NCI-H1417 (cell line): ENCODE measurements around the gene MCM5.
"Not testable (repeated sequence)": the region's sequence is repeated elsewhere in the genome, so short reads cannot be mapped to it uniquely, and the experiment has no call there.

Source experiments
- DNase-seq, 3 experiments: peaks; one replicate each; lab custom pipeline; 2025; lab: John Stamatoyannopoulos, UW

Gene MCM5

DNA sequence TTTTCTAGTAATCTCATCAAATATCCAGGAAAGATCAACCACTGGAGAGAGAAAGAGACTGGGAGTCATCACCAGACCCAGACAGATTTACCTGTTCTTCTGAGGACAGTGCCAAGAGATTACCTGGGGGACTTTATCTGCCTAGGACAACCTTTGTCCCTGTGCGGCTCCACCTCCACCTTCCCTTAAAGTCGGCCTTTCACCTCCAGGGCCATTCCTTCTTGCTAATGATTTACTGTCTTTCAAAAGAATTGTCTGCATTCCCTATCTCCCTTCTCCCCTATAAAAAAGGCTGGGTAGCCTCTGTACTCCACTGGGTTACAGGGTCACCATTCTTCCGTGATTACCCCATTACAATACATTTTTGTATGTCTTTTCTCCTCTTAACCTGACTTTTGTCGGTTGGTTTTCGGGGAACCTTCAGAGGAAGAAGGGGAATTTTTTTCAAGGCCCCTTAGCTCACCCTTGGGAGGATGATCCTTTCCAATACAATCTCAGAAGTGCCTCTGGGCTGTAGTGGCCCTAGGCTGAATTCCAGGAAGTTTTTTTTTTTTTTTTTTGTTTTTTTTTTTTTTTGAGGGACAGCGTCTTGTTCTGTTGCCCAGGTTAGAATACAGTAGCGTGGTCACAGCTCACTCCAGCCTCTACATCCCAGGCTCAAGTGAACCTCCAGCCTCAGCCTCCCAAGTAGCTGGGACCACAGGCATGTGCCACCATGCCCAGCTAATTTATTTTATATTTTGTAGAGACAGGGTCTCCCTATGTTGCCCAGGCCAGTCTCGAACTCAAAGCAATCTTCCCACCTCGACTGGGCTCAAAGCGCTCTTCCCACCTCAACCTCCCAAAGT, 20.6 kb upstream of the MCM5 start:
- DNase-seq = no peak

DNA sequence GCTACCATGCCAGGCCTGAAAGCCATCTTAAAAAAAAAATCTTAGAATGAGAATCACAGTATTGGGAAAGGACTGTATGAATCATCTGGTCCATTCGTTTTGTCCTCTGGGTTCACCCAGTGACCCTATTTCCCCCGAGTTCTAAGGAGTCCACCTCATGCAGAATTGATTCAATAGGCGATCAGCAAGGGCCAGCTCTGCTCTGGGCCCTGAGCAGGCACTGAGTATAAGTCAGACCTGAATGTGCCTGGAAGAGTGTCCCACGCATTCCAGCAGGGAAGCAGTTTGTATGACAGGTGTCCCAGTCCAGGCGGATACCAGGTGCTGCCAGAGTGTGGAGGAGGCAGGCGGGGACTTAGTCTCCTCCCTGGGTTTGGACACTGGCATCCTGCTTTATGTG, 19.9 kb upstream of the MCM5 start:
- DNase-seq = no peak

DNA sequence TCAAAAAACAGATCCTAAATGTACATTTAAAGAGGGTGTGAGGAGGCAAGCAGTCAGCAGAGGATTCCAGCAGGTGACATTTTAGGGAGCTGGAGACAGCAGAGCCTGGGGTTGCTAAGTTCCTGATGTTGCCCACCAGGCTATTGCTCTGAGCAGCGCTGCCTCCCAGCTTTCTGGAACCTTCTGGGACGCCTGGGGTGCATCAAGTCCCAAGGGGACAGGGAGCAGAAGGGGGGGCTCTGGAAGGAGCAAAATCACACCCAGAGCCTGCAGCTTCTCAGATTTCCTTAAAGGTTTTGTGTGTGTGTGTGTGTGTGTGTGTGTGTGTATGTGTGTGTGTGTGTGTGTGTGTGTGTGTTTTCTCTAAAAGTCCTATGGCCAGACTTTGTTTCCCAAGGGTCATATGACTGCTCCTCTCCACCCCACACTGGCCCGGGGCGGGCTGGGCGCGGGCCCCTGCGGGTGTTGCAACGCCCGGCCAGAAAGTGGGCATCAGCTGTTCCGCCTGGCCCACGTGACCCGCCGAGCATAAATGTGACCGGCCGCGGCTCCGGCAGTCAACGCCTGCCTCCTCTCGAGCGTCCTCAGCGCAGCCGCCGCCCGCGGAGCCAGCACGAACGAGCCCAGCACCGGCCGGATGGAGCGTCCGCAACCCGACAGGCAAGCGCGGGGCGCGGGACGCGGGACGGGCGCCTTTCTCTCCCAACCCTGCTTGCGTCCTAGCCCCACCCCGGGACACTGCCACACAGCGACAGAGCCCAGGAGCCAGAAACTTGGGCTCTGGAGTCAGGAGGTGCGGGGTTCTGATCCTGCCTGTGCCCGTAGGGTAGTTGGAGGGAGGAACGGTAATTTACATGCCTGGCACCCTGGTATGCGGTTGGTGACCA, 19.2 kb upstream of the MCM5 start, which contains the start of gene HMOX1:
Gene HMOX1, plus strand, starts transcription at position 560 of the 887 bp plus-strand sequence. Its CDS starts 78 bp downstream, at position 638.
- peak; percentile 48 to 66 (median 56) for DNase-seq

DNA sequence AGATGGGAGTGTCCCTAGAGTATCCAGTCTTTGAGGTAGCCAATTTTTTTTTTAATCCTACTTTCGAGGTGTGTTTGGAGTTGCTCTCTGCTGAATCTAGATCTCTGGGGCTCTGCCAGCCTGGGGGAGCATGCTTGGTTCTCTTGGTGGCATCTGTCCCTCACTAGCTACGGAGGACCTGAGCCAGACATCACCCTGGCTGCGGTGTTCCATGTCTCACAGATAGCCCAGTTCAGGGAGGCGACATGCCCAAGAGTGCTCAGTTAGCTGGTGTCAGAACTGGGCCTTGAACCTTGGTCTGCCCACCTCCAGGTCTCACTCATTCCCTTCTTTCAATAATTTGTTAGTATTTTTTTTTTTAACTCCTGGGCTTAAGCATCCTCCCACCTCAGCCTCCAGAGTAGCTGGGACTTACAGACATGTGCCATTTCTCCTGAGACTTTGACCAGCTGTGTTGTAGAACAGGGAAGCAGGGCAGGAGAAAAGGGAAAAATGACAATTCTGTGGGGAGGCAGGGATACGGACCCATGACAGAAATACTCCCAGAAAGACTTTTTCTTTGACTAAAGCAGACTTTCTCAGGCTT, 18.4 kb upstream of the MCM5 start:
- no peak for DNase-seq

DNA sequence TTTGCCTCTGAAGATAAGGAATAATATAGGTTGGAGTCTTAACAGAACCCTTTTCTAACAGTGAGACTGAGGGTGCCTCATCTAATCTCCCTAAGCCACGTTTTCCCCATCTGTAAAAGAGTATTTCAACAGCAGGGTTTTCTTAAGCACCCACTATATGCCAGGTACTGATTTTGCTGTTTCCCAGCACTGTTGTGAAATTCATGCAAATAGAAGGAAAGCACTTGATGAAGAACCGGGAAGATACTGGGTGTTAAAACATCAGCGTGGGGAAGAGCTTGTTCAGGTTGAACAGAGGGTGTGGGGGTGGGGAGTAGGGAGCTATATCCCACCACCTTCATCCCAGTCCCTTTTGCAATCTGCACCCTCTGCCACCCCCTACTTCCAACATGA, 16.3 kb upstream of the MCM5 start:
- DNase-seq = no peak

DNA sequence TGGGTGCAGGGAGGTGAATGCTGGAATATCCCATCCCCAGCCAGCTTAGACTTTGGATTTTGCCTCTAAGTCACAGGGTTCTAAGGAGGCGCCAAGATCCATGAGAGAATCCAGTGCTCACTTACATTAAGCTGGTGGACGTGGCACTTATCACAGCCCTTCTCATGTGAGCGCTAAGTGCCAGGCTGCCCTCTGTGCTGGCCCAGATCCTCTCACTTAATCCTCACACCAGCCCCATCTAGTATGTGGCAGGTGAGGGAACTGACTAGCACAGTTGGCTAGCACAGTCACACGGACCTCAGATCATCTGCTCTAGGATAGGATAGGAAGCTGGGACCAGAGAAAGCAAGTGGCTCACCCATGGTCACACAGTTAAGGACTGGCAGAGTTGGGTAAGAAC, 15.4 kb upstream of the MCM5 start:
- DNase-seq = no peak

DNA sequence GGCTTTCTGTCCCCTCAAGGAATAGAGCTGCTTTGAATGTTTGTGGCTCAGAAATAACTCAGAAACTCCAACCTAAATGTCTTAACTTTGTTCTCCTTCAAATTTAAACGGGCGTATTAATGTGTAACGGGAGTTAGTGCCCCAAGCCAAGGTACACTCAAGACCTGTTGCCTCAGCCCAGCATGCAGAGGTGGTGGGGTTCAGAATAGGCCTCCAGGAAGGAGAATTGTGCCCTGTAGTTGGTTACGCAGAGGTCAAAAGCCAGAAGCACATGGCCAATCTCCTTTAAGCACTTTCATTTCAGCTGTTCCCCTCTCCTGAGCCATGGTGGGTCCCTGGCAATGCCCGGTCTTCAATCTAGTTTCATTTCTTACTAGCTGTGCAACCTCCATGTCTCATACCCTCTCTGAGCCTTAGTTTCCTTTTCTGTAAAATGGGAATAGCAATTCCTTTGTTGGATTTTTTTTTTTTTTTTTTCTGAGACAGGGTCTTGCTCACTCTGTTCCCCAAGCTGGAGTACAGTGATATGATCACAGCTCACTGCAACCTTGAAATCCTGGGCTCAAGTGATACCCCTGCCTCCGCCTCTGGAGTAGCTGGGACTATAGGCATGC, 14.9 kb upstream of the MCM5 start:
- DNase-seq = no peak

DNA sequence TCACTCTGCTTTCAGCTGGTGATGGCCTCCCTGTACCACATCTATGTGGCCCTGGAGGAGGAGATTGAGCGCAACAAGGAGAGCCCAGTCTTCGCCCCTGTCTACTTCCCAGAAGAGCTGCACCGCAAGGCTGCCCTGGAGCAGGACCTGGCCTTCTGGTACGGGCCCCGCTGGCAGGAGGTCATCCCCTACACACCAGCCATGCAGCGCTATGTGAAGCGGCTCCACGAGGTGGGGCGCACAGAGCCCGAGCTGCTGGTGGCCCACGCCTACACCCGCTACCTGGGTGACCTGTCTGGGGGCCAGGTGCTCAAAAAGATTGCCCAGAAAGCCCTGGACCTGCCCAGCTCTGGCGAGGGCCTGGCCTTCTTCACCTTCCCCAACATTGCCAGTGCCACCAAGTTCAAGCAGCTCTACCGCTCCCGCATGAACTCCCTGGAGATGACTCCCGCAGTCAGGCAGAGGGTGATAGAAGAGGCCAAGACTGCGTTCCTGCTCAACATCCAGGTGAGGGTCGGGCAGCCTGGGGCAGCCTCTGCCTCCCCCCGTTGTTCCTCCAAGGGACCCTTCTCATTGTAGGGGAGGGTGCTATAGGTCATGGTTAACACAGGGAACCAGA, 13.2 kb upstream of the MCM5 start:
- DNase-seq = no peak

DNA sequence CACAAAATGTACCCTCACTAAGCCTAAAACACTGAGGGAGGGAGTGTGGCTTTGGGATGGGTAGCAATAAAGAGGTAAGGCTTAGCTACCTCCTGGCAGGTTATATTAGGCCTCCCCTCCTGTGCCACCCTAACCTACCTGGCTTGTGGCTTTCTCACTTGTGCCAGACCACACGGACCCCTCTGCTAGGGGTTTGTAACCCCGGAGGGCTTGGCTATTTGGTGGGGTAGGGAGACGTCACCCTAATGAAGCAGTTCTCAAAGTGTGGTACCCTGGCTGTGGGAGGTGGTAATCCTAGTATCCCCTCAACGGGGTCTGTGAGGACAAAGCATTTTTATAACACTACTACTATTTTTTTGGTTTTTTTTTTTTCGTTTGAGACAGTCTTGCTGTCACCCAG, 9.0 kb upstream of the MCM5 start:
- DNase-seq = no peak

DNA sequence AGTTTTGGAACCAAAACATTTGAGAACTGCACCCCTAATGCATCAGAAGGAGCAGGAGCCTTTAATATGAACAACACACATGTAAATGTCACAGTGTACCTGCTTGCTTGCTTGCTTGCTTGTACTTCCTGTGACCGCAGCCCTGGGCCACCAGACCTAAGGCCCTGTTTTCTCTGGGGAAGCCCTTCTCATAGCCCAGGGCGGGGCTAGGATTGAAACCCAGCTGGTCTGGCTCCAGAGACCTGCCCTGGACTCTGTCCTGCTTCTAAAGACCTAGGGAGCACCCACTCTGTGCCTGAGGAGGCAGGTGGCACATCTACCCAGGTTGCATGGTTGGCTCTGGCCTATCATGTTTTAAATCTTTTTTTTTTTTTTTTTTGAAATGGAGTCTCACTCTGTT, 7.6 kb upstream of the MCM5 start:
- no peak for DNase-seq

DNA sequence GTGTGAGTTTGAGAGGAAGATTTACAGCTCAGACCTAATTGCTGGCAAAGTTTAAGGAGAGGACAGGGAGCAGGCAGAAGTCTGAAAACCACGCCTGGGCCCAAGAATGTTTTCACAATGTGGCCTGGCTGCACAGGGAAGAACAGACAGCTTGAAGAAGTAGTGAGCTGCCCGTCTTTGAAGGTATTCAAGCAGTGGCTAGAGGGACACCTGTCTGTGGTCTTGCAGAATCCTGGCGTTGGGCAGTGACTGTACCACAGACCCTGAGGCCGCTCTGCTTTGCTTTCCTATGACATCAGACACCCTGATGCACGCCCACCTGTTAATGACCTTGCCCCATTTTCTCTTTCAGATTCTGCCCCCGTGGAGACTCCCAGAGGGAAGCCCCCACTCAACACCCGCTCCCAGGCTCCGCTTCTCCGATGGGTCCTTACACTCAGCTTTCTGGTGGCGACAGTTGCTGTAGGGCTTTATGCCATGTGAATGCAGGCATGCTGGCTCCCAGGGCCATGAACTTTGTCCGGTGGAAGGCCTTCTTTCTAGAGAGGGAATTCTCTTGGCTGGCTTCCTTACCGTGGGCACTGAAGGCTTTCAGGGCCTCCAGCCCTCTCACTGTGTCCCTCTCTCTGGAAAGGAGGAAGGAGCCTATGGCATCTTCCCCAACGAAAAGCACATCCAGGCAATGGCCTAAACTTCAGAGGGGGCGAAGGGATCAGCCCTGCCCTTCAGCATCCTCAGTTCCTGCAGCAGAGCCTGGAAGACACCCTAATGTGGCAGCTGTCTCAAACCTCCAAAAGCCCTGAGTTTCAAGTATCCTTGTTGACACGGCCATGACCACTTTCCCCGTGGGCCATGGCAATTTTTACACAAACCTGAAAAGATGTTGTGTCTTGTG, 6.6 kb upstream of the MCM5 start:
- no peak for DNase-seq

DNA sequence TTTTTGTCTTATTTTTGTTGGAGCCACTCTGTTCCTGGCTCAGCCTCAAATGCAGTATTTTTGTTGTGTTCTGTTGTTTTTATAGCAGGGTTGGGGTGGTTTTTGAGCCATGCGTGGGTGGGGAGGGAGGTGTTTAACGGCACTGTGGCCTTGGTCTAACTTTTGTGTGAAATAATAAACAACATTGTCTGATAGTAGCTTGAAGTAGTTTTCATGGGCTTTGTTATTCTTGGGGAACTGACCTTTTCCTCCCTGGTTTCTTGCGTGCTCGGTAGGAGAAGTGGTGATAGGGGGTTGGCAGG, 6.0 kb upstream of the MCM5 start:
- DNase-seq = no peak

DNA sequence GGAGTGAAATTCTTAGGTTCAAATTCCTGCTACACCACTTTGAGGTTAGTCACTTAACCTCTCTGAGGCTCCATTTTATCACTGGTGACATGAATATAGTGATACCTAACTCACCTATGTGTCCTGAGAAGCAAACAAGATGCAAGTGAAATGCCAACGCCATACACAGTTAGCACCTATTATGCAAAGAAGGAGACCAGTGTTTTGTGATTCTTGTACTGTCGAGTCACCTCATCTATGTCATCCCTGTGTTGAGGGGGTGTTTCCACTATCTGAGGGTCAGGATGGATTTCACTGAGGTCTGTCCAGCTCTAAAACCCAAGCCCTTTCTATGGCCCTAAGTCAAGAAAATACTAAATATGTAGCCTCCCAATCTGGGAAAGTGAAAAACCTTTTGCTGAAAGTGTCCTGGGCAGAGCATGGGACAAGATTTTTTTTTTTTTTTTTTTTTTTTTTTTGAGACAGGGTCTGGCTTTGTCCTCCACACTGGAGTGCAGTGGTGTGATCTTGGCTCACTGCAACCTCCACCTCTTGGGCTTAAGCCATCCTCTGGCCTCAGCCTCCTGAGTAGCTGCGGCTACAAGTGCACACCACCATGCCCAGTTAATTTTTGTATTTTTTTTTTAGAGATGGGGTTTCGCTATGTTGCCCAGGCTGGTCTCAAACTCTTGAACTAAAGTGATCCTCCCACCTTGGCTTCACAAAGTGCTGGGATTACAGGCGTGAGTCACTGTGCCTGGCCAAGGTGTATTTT, 5.0 kb upstream of the MCM5 start:
- no peak for DNase-seq

DNA sequence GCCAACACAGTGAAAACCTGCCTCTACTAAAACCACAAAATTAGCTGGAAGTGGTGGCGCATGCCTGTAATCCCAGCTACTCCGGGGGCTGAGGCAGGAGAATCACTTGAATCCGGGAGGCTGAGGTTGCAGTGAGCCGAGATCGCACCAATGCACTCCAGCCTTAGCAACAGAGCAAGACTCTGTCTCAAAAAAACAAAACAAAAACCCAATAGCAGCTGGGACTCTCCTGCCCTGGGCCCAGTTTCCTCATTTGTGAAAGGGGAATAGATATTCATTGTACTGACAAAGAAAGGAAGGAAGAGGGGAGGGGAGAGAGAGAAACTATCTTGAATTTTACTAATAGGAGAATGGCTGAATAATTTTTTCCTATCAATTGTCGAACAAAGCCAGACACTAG, 3.3 kb upstream of the MCM5 start:
- DNase-seq = not testable (repeated sequence)

DNA sequence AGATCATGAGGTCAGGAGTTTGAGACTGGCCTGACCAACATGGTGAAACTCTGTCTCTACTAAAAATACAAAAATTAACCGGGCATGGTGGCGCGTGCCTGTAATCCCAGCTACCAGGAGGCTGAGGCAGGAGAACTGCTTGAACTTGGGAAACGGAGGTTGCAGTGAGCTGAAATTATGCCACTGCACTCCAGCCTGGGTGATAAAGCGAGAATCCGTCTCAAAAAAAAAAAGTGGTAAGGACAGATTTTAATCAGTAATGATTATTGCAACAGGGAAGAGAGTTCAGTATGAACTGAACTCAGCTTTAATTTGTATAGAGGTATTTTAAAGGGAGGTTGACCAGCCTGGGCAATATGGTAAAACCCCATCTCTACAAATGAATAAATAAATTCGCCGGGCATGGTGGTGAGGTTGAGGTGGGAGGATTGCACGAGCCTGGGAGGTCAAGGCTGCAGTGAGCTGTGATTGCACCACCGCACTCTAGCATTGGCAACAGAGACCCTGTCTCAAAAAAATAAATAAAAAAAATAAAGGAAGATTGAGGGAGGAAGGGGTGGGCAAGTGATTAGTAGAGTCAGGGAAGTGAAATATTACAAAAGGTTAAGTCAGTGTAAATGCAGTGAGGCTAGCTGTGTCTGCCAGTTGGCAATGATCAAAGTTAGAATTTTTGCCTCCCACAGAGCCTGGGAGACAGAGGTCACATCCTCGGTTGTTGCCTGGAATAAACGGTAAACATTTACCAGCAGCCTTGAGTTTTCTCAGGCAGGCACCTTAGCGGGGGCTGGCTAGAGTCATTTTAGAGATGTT, 2.6 kb upstream of the MCM5 start:
- no peak for DNase-seq

DNA sequence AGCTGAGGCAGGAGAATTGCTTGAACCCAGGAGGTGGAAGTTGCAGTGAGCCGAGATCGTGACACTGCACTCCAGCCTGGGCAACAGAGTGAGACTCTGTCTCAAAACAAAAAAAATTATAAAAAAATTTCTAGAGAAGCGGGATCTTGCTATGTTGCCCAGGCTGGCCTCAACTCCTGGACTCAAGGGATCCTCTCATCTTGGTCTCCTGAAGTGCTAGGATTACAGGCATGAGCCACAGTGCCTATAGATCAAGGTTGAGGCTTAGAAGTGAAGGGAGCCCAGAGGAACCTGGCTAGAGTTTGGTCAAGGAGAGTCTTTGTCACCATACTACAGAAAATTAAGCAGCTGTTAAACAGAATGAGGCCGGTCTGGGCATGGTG, 1.4 kb upstream of the MCM5 start:
- DNase-seq = no peak

DNA sequence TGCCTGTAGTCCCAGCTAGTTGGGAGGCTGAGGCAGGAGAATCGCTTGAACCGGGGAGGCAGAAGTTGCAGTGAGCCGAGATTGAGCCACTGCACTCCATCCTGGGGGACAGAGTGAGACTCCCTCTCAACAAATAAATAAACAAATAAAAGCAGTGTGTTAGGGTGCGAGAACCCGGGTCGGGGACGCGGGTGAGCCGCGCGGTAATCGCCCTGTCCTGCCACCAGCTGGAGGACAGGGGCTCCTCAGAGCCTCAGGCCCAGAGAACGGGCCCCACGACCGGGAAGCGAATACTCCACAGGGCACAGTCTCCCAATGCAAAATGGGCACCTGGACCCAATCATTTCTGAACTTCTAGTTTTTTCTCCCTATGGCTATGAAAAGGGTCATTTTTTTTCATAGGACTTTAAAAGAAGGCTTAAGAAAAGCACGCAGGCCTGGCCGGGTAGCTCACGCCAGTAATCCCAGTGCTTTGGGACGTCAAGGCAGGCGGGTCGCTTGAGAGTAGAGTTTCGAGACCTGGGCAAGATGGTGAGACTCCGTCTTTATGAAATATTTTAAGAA, 744 bp upstream of the MCM5 start:
- no peak for DNase-seq

DNA sequence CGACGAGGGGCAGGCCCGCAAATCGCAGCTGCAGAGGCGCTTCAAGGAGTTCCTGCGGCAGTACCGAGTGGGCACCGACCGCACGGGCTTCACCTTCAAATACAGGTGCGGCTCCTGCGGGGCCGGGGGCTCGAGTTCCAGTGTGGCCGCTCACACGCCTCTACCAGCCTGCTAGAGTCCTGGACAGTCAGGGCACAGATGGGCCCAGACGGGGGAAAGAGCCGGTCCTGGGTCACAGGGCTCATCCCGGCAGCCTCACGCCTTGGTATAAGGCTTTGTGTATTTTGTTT, 506 bp downstream of the MCM5 start:
- peak in 1 of 3 experiments; percentile 55 for DNase-seq

DNA sequence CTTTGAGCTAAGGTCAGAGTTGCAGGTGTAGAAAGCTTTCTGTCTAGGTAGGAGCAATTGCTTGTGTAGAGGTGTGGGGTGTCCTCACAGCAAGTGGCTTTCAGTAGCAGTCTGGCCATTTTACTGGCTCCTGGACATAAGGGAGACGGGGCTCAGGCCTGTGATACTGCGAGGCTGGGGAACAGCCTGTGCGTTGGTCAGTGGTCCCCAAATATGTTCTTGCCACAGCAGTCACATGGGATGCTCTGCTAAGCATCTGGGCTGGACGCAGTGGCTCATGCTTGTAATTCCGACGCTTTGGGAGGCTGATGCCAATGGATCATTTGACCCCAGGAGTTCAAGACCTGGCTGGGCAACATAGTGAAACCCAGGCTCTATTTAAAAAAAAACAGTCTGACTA, 1.9 kb downstream of the MCM5 start:
- no peak for DNase-seq
